ENCODE data around the gene FCHO1.

The FCHO1 gene

GRCh38 chr19:17726964-17727773, 24.1 kb upstream of the FCHO1 start:
- DNase-seq (ENCODE audit: extremely low read depth, insufficient read length) = no peak
- TF ChIP-seq, protein P1, sequence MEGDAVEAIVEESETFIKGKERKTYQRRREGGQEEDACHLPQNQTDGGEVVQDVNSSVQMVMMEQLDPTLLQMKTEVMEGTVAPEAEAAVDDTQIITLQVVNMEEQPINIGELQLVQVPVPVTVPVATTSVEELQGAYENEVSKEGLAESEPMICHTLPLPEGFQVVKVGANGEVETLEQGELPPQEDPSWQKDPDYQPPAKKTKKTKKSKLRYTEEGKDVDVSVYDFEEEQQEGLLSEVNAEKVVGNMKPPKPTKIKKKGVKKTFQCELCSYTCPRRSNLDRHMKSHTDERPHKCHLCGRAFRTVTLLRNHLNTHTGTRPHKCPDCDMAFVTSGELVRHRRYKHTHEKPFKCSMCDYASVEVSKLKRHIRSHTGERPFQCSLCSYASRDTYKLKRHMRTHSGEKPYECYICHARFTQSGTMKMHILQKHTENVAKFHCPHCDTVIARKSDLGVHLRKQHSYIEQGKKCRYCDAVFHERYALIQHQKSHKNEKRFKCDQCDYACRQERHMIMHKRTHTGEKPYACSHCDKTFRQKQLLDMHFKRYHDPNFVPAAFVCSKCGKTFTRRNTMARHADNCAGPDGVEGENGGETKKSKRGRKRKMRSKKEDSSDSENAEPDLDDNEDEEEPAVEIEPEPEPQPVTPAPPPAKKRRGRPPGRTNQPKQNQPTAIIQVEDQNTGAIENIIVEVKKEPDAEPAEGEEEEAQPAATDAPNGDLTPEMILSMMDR (IDR thresholded peaks at IDR 0.05; ENCODE audit: insufficient read depth, low read length, poor library complexity, severe bottlenecking) = no peak
- peaks cover 40% of the 10 kb centered on the region for H3K36me3 ChIP-seq (ENCODE audit: control insufficient read depth, insufficient read depth, low read length)
- no peaks in the 10 kb centered on the region for H3K27me3 ChIP-seq (replicated peaks; ENCODE audit: control insufficient read depth, insufficient read depth, low read length)
- H3K4me3 ChIP-seq (replicated peaks; ENCODE audit: low read depth, low read length) = no peak overlapping the region

- Histone ChIP-seq H3K36me3 (ENCODE audit: control insufficient read depth, insufficient read depth, low read length) (peaks cover 40% of the 10 kb centered on the region), H3K4me3 (replicated peaks; ENCODE audit: low read depth, low read length) (no peak overlapping the region), H3K27me3 (replicated peaks; ENCODE audit: control insufficient read depth, insufficient read depth, low read length) (no peaks in the 10 kb centered on the region)
- DNase-seq (ENCODE audit: extremely low read depth, insufficient read length) = no peak
- TF ChIP-seq, protein P1 (IDR thresholded peaks at IDR 0.05; ENCODE audit: insufficient read depth, low read length, poor library complexity, severe bottlenecking) = no peak
These were observed 23.4 kb upstream of the FCHO1 start for GRCh38 chr19:17727843-17728242.

- no peaks in the 10 kb centered on the region for H3K27me3 ChIP-seq (replicated peaks; ENCODE audit: control insufficient read depth, insufficient read depth, low read length)
- TF ChIP-seq, protein P1 (IDR thresholded peaks at IDR 0.05; ENCODE audit: insufficient read depth, low read length, poor library complexity, severe bottlenecking) = no peak
- no peak for DNase-seq (ENCODE audit: extremely low read depth, insufficient read length)
- peaks cover 18% of the 10 kb centered on the region for H3K36me3 ChIP-seq (ENCODE audit: control insufficient read depth, insufficient read depth, low read length)
- H3K4me3 ChIP-seq (replicated peaks; ENCODE audit: low read depth, low read length) = no peak overlapping the region
These were observed 18.1 kb upstream of the FCHO1 start for GRCh38 chr19:17733127-17733526.

GRCh38 chr19:17734146-17734545, 17.1 kb upstream of the FCHO1 start:
- no peaks in the 10 kb centered on the region for H3K27me3 ChIP-seq (replicated peaks; ENCODE audit: control insufficient read depth, insufficient read depth, low read length)
- no peak for DNase-seq (ENCODE audit: extremely low read depth, insufficient read length)
- TF ChIP-seq, protein P1 (IDR thresholded peaks at IDR 0.05; ENCODE audit: insufficient read depth, low read length, poor library complexity, severe bottlenecking) = no peak
- peaks cover 15% of the 10 kb centered on the region for H3K36me3 ChIP-seq (ENCODE audit: control insufficient read depth, insufficient read depth, low read length)
- H3K4me3 ChIP-seq (replicated peaks; ENCODE audit: low read depth, low read length) = no peak overlapping the region

GRCh38 chr19:17735410-17735809, 15.9 kb upstream of the FCHO1 start:
- H3K36me3 ChIP-seq (ENCODE audit: control insufficient read depth, insufficient read depth, low read length) = peaks cover 14% of the 10 kb centered on the region
- DNase-seq (ENCODE audit: extremely low read depth, insufficient read length) = no peak
- H3K4me3 ChIP-seq (replicated peaks; ENCODE audit: low read depth, low read length) = no peak overlapping the region
- H3K27me3 ChIP-seq (replicated peaks; ENCODE audit: control insufficient read depth, insufficient read depth, low read length) = no peaks in the 10 kb centered on the region
- TF ChIP-seq, protein P1 (IDR thresholded peaks at IDR 0.05; ENCODE audit: insufficient read depth, low read length, poor library complexity, severe bottlenecking) = no peak
